K562 treated with DMSO at 1 percent for 12 hours (cell line): ENCODE data around the gene RPS21. TPM values are rescaled to one million over a fixed set of nuclear protein-coding genes. Genes with fewer than 3 reads are reported as not detected.

Experiments
- total RNA-seq: library from RNA; unstranded; fragments of 300-600 nt; gene quantifications from 2 replicates; pipeline ENCODE4 v1.2.3, GENCODE V29; 2022; ENCODE audit not compliant: insufficient read depth

RPS21 gene
- 6,686 and 11,238 TPM in 2 replicates for total RNA-seq

GRCh38 chr20:62386383-62387218, at the start of gene RPS21:
Gene RPS21, plus strand, starts transcription at chr20:62387103. Its CDS starts 236 bp downstream, at chr20:62387339.

DNA sequence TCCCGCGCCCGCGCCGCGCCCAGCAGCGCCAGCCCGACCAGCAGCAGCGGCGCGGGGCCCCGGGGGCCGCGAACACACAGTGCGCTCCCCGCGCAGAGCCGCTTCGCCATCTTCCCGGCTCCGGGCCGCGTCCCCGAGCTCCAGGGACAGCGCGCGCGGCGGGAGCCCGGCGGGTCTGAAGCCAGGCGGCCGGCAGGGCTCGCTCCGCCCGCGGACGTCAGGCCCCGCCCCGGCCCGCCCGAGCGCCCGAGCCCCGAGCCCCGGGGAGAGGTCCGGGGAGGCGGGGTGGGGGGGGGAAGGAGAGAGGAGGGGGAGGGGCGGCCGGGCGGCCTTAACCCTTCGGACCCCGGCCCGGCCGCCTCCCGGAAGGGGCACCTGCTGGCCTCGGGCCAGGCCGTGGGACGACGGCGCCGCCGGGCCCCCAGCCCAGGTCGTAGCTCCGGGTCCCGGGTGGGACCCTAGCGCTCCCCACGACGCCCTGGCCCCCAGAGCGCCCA, 19.7 kb upstream of the RPS21 start, which contains the start of gene LAMA5:
TSS of gene LAMA5 (minus strand) at position 177 of the 497 bp plus-strand sequence. CDS start at position 110, 67 bp downstream.

DNA sequence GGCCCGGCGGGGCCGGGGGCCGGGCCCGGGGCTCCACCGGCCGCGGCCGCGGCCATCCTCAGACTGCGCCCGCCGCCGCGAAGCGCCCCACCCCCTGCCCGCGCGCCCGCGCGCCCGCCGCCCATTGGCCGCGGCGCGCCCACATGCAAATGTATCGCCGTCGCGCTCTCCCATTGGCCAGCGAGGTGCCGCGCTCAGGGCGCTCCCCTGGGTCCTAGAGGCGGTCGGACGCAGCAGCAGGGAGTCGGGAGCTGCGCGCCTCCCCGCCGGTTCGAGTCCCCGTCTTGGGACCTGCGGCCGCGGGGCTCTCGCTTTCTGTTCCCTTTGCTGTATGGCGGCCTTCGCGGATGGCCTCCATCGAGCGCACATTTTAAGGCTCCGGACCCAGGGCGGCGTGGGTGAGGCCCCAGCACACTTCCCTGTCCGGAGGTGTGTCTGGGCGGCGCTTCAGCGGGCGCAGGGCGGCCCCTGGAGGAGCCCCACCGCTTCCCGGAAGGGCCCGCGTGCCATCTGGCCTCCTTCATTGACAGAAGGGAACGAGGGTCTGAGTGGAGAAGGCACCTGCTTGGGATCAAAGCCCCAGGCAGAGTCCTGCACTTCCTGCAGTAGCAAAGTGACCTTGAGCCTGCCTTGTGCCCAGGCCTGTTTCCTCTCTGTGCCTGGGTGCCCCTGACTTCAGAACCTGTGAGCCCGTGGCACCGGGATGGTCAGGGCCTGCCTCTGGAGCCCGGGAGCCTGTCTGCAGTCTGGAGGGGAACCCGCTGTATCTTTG, 20.5 kb downstream of the RPS21 start, which contains the start of gene CABLES2:
TSS of gene CABLES2 (minus strand) at position 65 of the 772 bp plus-strand sequence. CDS start at position 56, 9 bp downstream.

DNA sequence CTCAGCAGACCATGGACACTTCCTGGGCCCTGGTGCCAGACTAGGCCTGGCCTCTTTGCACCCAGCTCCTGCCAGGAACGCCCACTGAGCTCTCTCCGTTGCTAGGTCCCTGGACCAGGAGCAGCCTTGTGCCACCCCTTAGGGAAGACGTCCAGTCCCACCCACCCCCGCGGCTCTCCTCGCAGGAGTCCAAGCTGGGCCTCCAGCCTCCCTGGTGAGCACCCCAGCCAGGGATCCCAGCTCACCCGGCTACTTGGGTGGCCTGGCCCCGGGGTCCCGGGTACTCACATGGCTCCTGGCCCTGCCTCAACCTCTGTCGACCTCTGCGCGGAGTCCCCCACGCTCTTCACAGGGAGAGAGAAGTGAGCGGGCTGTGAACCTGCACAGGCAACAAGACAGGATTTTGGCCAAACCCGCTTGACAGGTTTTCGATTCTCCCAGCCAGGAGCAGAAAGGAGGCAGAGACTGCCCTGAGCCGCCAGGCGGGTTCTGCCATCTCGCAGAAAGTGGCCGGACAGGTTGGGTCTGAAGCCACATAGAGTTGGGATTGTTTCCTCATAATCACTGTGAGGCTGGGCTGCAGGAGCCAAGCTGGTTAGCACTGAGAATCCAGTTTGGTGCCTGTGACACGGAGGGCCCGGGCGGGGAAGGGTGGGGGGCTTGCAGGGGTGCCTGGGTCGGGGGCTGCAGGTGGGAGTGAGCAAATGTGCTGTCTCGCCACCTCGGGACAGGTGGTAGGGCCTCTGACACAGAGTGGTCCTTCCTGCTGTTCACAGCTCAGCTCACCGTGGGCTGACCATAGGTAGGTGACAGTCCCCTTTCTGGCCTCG, 40.5 kb downstream of the RPS21 start, which contains the start of gene RBBP8NL:
TSS of gene RBBP8NL (minus strand) at position 368 of the 830 bp plus-strand sequence. CDS start 7,892 bp downstream, outside the sequence.

Other genes with a start within 250 kb of the RPS21 start
- 426 and 559 TPM in 2 replicates for gene PSMA7, start 243.7 kb upstream of the RPS21 start, total RNA-seq
- 4.8 and 12.2 TPM in 2 replicates for gene SS18L1, start 243.3 kb upstream of the RPS21 start, total RNA-seq
- 37.3 and 43.0 TPM in 2 replicates for gene MTG2, start 204.1 kb upstream of the RPS21 start, total RNA-seq
- gene HRH3, start 166.8 kb upstream of the RPS21 start, total RNA-seq = not detected in 2 replicates
- gene OSBPL2, start 148.6 kb upstream of the RPS21 start, total RNA-seq = 10.9 and 26.4 TPM in 2 replicates
- gene ADRM1, start 84.1 kb upstream of the RPS21 start, total RNA-seq = 163 and 209 TPM in 2 replicates
- 31.7 and 36.7 TPM in 2 replicates for gene LAMA5, start 19.8 kb upstream of the RPS21 start, total RNA-seq
- 6.3 and 12.4 TPM in 2 replicates for gene CABLES2, start 20.2 kb downstream of the RPS21 start, total RNA-seq
- not detected in 2 replicates for gene RBBP8NL, start 40.4 kb downstream of the RPS21 start, total RNA-seq
- gene GATA5, start 88.9 kb downstream of the RPS21 start, total RNA-seq = 0.31 and 1.1 TPM in 2 replicates